Non-pigmented ciliary epithelial cell (primary cell): Measurements from ENCODE around the gene TNS2.
"Not testable (repeated sequence)": the region's sequence is repeated elsewhere in the genome, so short reads cannot be mapped to it uniquely, and the experiment has no call there.

ENCODE experiments used
- DNase-seq: peaks from one replicate; pipeline ENCODE4 v3.0.0-alpha.2; 2010; ENCODE audit warnings: low read depth

The TNS2 gene

DNA sequence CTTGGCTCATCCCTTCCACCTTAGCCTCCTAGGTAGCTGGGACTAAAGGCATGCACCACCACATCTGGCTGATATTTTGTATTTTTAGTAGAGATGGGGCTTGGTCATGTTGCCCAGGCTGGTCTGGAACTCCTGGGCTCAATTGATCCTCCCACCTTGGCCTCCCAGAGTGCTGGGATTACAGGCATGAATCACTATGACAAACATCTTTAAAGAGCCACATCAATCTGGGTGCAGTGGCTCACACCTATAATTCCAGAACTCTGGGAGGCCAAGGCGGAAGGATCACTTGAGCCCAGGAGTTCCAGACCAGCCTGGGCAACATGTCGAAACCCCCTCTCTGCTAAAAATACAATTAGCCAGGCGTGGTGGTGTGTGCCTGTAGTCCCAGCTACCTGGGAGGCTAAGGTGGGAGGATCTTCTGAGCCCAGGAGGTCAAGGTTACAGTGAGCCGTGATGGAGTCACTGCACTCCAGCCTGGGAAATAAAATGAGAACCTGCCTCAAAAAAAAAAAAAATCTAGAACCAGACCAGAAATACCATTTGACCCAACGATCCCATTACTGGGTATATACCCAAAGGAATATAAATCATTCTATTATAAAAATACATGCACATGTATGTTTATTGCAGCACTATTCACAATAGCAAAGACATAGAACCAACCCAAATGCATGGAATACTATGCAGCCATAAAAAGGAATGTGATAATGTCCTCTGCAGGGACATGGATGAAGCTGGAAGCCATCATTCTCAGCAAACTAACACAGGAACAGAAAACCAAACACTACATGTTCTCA is 45.1 kb downstream of the TNS2 start:
- DNase-seq: not testable (repeated sequence)

DNA sequence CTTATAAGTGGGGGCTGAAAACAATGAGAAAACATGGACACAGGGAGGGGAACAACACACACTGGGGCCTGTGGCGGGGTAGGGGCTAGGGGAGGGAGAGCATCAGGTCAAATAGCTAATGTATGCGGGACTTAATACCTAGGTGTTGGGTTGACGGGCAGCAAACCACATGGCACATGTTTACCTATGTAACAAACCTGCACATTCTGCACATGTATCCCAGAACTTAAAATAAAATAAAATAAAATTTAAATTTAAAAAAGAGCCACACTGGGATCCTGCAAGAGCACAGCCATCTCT is 45.7 kb downstream of the TNS2 start:
- not testable (repeated sequence) for DNase-seq

DNA sequence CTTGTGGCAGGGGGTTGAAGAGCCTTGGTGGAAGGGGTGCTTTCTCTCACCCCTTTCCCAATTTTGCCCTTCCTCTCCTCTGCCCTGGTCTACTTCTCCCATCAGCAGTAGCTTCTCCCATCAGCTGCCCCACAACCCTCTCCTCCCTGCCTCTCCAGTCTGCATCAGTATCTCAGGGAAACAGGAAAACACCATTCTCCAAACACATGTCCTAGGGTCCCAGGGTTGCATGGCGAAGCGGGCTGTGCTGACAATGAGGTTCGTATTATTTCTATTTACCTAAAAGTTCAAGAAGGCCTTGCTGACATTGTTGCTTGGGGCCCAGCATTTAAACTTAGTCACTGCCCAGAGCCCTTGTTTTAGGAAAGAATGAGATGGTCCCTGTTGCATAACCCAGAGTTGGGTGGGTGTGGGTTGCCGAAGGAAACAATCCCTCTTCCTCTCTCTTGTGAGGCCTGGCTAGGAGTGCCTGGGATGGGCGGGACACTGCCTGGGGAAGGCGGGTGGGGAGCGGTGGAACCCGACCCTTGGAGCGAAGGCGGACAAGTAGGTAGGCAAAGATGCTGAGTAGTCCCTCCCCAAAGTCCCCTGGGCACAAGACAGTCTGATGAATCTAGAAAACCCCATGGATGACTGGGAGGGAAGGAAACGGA is 46.4 kb downstream of the TNS2 start:
- DNase-seq: no peak

DNA sequence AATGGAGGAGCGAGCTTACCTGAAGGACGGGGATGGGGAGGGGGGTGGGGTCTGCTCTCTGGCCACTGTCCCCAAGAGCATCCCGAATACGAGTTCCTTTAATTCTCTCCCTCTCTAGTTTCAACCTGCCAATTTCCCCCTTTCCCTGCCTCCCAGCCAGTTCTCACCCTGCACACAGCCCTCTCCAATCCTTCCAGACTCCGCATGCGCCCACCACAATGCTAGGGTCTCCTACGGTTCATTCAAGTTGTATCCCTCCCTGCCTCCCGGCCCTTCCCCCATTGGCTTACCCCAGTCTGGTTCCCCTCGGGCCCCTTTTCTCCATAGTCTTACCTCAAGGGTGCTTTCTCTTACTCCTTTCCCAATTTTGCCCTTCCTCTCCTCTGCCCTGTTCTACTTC is 46.9 kb downstream of the TNS2 start:
- DNase-seq: no peak

DNA sequence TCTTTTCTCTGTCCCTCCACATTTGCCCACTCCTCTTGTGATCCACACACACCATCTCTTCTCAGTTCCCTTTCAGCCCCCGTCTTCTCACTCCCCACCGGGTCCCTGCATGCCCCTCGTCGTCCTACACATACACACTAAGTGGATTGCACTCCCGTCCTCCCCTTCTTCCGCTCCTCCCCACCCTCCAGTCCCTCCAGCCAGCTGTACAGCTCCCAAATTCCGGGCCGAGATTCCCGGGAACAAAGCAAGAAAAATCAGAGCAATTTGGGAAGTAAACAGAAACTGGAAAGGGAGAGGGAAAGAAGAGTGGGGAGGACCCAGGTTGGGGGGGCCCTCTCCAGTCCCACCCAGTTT is 47.3 kb downstream of the TNS2 start:
- DNase-seq: no peak

DNA sequence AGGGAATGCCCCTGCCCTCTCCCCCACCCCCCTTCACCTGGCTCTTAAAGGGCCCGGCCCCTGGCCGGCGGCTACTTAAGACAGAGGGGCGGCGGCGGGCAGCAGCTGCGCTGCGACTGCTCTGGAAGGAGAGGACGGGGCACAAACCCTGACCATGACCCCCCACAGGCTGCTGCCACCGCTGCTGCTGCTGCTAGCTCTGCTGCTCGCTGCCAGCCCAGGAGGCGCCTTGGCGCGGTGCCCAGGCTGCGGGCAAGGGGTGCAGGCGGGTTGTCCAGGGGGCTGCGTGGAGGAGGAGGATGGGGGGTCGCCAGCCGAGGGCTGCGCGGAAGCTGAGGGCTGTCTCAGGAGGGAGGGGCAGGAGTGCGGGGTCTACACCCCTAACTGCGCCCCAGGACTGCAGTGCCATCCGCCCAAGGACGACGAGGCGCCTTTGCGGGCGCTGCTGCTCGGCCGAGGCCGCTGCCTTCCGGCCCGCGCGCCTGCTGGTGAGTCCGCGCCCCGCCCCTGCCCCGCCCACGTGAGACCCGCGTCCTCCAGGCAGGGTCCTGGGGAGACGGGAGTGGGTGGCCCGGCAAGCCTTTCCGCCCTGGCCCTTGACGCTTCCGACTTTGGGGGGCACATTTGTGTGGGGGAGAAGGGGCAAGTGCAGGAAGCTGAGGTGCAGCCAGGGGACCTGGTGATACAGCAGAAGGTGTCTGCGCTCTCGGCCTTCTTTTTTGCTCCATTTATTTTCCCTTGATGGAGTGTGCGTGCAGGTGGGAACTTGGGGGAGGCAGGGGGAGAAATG is 47.9 kb downstream of the TNS2 start, which contains the start of gene IGFBP6:
TSS of gene IGFBP6 (plus strand) at position 104 of the 790 bp plus-strand sequence. CDS start at position 155, 51 bp downstream.
- no peak for DNase-seq

DNA sequence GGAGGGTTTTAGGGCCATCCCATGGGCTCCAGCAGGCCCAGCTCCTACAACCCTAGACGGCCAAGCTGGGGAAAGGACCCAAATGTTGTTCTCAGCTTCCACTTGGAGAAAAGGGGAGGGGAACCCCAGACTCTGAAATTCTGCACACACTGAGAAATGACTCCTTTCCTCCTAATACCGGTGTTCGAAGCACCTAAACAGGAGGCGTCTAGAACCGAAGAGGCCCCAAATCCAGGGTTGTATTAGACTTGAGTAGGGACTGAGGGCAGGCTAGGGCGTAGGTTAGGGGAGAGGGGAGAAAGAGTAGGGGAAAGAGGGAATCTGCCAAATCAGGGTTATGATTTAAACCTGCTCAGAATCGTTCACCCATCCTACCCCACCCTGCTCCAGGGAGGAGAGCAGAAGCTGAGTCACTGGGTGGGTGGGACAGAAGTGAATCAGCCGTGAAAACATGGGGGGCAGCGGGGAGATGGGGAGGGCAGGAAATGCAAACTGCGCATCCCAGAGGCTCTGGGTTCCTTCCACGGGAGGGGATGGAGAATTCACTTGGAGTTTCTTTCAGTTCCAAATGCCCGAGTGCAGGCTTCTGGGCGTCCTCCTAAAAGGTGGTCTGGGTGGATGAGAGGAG is 48.6 kb downstream of the TNS2 start:
- peak; percentile 60 for DNase-seq

DNA sequence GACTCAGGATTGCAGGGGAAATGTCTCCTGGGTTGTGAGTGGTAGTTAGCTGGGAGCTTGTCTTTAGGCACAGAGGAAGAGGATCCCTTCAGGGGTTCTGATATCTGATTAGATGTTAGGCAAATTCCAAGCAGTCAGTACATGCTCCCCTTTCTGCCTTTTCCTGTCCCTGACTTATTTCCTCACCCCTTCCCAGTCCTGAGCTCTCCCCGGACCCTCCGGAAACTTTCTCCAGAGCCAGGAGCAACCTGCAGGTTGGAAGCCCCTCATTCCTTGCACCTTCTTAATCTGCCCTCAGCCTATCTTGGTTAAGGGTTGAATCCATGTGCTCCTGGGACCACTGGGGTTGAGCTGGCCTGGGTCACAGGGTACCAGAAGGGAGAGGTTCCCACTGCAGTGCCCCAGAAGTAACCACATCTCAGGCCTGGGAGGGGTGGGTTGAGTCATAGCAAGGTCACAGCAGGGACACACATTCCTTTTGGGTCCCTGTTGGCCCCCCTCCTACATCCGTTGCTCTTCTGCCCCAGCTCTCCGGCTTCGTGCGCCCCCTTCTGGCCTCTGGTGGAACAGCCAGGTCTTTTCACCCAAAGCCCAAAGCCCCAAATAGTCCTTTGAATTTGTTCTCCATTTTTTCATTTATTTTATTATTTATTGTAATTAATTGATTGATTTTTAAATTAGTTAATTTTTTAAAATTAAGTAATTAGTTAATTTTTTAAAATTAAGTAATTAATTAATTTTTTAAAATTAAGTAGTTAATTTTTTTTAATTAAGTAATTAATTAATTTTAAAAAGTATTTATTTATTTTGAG is 49.4 kb downstream of the TNS2 start:
- DNase-seq: peak; percentile 90

DNA sequence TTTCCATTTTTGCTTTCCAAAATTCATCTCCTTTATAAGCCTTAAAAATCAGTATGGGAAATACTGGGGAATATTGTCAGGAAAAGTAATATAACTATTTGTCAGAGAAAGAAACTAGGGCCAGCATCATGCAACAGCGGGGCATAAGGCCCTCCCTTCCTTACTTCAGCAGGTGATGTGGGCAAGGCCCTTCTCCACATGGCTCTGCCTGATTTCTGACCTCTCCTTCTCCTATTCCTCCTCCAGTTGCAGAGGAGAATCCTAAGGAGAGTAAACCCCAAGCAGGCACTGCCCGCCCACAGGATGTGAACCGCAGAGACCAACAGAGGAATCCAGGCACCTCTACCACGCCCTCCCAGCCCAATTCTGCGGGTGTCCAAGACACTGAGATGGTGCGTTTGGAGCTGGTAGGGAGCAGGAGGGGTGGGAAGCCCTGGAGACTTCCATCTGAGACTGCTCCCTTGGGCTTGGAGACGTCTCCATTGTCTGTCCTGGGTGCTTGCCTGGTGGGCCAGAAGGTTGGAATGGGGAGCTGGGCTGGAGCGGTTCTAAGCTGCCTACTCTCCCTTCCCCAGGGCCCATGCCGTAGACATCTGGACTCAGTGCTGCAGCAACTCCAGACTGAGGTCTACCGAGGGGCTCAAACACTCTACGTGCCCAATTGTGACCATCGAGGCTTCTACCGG is 50.7 kb downstream of the TNS2 start:
- no peak for DNase-seq

DNA sequence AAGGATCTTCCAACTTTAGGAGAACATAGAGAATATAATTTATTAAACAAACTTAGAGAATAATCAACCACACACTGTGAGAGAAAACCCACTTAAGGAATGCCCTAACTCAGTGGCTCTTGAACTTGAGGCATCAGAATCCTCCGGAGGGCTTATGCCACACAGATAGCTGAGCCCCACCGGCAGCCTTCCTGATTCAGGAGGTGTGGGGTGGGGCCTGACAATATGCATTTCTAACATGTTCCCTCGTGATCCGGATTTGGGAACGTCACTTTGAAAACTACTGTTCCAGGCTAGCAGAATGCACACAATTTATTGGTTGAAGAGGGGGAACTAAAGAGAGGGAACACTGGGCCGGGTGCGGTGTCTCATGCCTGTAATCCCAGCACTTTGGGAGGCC is 51.4 kb downstream of the TNS2 start:
- no peak for DNase-seq

DNA sequence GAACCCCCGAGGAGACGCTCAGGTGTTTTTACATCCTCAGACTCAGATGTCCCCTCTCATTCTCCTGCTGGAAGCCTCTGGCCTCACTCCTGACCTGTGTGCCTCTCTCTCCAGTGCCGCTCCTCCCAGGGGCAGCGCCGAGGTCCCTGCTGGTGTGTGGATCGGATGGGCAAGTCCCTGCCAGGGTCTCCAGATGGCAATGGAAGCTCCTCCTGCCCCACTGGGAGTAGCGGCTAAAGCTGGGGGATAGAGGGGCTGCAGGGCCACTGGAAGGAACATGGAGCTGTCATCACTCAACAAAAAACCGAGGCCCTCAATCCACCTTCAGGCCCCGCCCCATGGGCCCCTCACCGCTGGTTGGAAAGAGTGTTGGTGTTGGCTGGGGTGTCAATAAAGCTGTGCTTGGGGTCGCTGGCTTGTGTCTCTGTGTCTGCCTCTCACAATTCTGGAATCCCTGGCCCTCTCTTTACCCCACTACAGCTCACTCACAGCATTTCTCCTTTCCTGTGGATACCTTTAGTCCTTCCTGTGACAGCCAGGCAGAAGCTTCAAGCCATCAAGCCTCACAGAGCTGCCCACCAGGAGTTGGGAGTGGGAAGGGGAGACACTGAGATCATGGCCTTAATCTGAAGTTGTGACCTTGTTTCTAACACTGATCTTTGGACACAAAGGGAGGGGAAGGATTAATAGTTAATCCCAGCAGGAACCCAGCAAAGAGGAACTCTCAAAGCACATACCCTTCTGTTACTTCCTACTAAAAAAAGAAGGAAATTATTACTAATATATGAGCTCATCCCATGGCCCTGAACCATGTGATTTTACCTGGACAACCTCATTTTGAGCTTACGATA is 52.3 kb downstream of the TNS2 start:
- no peak for DNase-seq

DNA sequence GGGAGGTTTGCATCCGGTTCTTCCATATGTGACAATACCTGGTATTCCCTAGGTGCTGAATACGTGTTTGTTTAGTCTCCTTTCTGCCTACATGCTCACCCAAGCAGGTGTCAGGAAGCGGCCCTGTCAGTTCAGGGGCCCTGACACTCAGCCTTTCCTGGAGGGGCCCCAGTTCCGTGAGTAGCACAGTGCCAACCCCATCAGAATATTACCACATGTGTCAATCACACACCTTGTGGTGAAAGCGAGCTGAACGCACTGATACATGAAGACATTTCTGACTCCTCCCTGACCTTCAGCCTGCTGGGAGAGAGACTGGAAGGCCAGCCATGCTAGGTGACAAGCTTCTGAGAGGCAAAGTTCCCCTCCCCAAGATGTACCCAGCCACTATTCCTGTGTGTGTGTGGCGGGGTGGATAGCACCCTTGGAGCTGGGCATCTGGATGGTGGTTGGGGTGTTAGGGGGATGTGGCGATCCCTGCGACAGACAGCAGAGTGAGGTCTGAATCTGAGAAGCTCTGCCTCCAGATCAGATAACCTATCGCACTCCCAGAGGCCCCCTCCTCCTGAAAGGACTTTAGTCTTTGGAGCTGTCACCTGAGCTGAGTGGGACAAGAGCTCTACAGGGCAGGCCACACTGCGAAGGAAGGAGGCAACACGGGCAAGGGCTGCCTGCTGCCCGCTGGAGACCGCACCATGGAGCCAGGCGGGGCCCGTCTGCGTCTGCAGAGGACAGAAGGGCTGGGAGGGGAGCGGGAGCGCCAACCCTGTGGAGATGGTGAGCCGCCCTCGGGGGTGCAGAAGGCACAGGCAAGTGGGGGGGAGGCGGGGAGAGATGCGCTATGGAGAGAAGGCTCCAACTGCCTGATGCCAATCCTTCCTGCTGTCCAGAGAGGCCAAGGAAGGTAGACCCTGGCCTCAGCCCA is 53.3 kb downstream of the TNS2 start, which contains the start of gene SOAT2:
TSS of gene SOAT2 (plus strand) at position 604 of the 925 bp plus-strand sequence. CDS start at position 696, 92 bp downstream.
- no peak for DNase-seq

DNA sequence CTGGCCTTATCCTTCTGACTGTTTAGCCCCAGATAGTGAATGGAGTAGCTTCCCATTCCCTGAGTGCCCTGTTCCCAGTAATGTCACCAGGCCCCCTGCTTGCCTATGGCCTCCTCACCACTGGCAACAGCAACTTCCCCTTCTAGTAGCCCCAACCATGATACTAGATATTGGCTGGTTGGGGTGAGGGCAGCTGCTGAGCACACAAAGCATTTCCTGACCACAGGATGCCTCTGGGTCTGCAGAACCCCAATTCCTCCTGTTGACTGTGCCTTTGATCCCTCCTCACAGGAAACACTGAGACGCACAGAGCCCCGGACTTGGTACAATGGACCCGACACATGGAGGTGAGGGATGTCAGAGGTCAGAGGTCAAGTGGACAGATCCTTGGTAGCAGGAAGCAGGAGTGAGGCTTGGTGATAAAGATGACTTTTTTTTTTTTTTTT is 54.0 kb downstream of the TNS2 start:
- DNase-seq: no peak

DNA sequence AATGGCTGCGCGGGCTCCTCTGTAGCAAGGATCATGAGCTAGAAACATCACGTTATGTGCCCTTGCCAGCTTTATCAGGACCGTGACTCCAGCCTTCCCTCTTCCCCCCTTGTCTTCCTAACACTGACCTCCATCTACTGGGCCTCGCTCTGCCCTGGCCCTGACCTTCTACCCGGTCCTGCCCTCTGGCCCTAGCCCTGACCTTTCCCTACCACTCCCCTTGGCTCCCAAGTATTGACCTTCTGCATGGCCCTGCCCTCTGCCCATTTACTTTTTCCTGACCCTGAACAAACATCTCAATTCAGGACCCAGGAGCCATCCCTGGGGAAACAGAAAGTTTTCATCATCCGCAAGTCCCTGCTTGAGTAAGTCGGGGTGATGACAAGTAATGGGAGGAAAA is 55.4 kb downstream of the TNS2 start:
- DNase-seq: no peak

DNA sequence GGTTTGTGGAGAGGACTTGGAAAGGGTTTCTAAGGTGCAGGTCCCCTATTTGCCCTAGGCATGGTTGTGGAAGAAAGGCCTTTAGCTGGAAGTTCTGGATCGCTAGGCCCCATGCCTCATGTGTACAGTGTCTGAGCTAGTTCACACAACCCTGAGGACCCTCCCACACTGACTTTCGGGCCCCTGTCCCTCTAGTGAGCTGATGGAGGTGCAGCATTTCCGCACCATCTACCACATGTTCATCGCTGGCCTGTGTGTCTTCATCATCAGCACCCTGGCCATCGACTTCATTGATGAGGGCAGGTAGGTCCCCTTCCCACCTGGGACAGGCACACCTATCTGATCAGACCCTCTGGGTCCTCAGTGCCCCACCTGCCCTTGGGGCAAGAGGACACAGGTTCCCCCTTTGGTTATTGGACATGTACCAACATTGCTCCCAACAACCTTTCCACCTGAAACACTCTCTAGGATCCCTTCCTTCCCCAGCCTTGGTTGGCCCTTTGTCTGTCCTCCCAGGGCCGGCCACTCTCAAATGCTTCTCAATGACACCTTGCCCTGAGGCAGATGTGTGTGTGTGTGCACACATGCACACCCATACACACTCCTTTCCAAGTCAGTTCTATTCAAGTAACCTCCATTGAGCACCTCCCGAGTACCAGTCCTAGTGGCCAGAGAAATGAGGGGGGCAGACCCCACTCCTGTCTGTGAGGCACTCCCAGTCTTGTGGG is 56.0 kb downstream of the TNS2 start:
- DNase-seq: no peak

DNA sequence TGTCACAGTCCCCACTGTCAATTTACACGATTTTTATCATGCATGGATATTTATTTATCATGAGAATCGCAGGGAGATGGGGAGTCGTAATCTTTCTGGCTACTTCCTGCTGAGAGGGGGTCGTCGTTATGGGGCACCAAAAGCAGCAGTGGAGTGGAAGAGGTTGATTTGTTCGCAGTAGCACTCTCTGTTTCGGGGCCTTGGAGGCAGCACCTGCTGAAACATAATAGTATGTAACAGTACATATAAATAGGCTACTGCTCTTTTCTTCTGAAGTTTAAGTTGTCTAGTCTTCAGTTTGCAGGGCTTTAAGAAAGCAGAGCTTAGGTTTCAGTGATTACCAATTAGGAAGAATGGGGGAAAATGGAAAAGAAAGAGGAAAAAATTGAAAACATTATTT is 57.3 kb downstream of the TNS2 start:
- DNase-seq: no peak

DNA sequence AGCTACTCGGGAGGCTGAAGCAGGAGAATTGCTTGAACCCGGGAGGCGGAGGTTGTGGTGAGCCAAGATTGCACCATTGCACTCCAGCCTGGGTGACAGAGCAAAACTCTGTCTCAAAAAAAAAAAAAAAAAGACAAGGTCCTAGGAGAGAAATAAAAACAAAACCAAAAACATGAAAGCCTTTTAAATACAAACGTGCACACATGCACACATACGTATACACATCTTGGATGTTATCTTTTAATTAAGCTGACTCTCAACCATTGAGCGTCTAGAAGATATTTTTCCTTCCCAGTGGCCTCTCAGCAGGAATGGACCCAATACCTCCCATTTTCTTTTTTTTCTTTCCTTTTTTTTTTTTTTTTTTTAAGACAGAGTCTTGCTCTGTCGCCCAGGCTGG is 62.6 kb downstream of the TNS2 start:
- DNase-seq: not testable (repeated sequence)

DNA sequence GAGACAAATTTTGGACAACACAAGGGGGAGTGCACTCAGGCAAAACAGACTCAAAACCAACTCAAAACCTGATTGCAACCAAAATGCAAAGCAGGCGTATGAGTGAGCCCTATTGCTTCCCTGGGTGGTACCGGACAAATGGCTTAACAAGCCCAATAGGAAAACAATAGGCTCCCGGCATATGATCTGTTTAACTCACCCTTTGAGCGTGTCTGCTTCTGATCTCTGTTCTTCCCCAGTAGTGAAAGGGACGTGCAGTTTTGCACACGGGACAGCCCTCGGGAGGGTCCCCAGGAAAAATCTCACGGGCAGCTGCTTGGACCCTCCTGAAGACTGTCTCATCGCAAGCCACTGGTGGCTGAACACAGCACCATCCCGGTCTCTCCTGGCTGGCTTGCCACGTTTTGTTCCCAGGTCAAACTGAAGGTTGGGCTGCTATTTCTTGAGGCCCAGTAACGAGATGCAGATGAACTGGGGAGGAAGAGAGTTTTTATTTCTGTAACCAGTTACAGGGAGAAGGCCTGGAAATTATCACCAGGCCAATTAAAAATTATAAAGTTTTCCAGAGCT is 63.4 kb downstream of the TNS2 start:
- DNase-seq: no peak
